CD4-positive, alpha-beta T cell treated with Interleukin-15 for 1 hour (primary cell): Measurements from ENCODE around the gene STX18.

Experiments
- DNase-seq: peaks from one replicate; pipeline ENCODE4 v3.0.0-alpha.2; 2020

The STX18 gene

DNA sequence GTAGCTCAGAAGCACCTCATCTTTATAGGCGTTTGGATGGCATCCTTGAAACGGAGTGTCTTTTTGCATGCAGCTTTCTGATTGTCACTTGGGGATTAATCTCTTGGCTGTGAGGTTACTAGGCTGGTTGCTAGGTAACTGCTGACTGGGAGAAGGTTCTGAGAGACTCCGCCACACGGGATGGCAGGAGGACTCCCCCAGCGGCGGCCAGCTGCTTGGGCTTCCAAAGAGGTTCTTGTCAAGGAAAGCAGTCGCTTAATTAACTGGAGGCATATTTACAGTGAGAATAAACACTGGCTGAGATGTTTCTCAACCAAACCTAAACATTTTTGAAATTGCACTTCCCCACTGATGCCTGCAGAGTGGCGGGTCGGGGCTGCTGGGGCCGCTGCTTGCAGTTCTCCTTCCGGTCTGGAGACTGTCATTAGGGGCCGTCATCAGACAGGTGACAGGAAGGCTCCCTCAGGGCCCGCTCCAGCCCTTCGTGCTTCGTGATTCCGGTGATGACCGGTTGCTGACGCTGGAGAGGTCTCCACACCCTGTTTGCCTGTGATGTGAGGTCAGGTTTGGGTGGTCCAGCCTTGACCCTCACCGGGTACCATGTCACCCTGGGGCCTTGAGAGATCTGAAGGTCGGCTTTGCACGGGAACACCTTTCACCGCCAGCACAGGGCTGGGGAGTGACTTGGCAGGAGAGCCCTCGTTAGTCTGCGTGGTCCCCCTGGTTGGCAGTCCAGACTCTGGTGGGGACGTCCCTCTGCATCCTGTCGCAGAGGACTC is 145.8 kb downstream of the STX18 start:
- DNase-seq: no peak

DNA sequence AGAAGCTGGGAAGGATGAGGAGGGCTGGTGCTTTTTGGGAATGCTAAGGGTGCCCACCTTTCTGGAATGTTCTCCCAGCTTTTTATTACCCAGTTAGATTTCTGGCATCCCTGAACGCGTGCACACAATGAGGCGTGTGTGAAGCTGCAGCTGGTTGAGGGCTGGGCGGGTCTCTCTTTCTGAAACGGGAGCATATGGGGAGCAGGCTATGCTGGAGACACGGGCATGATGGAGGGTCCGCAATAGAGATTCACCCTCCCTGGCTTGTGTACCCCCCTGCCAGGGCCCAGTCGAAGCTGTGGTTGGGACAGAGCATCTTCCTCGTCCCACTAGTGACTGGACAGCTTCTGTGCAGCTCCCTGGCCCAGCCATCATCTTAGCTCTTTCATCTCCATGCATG is 146.5 kb downstream of the STX18 start:
- no peak for DNase-seq

GRCh38 chr4:4394644-4395043 is 147.2 kb downstream of the STX18 start:
- no peak for DNase-seq

DNA sequence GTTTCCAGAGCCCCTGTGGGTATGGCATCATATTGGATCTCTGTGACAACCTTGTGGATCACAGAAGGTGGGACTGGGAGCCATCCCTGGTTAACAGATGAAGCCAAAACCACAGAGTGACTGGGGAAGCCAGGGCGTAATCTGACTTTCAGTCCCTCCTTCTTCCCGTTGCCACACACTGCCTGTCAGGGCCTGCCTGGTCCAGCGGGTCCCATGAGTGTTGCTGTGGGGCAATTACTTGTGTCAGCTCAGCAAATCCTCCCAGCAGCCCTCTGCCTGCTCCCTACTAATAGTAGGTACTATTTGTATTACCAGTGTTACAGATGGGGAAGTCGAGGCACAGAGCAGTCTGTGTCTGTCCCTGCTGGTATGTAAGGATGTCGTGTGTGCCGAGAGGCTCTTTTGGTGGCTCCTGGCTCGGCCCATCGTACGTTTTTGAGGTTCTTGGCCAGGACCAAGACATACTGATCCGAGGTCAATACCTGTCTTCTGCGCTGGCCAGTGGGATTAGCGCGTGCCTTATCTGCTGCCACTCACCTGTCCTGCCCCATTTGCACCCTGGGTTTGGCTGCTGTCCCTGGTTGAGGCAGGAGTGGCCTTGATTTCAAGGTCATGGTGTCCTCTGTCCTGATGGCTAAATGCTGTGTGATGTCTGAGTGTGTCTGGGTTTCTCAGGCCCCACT is 149.2 kb downstream of the STX18 start:
- DNase-seq: no peak

DNA sequence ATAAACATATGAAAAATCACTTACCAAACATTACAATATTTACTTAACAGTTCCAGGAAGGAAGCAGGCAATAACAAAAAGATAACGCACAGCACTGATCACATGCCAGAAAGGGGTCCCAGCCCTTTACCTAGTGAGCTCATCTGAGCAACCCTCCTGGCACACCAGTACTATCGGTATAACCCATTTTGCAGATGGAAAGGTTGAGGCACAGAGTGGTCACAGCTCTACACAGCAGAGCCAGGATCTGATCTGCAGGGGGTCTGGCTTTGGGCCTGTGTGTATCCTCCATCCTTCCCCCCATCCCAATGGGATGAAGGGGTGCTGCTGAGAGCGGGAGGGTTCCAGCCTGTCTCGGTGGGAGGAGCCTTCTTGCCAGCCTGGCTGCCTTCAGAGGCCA is 150.0 kb downstream of the STX18 start:
- DNase-seq: no peak

DNA sequence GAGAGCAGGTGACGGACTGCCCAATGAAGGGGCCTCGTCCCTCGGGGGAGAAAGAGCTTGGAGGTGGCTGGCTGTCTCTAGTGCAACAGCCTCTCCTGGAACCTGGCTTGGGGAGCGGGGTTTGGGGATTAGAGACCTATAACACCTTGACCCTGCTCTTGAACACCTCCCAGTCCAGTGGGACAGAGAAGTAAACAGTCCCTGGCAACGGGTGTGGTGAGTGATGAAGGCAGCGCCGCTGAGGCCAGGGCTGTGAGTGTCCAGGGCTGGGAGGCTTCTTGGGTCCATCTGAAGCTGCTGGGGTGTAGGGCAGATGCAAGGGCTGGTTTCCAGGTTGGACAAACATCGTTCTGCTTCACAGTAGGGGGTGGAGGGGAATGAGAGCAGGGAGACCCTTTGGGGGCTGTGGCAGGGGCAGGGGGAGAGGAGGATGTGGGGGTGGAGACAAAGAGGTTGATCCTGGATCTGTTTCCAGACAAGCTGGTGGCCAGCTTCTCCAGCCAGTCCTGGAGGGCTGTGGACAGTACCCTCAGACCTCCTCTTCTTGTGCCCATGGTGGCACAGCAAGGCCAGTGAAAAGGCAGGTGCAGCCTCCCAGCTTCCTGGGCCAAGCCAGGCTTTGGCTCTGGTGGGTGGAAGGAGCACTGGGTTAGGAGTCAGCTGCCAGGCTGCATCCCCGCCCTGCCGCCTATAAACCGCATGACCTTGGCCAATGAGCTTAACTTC is 151.2 kb downstream of the STX18 start:
- no peak for DNase-seq

- DNase-seq: no peak
These were observed 151.8 kb downstream of the STX18 start for GRCh38 chr4:4390046-4390445.

GRCh38 chr4:4388836-4389575 is 152.8 kb downstream of the STX18 start:
- DNase-seq: no peak

GRCh38 chr4:4388311-4388790 is 153.5 kb downstream of the STX18 start:
- no peak for DNase-seq

GRCh38 chr4:4387531-4388310 is 154.1 kb downstream of the STX18 start:
- no peak for DNase-seq

- no peak for DNase-seq
These were observed 155.0 kb downstream of the STX18 start, which contains the start of gene NSG1 for GRCh38 chr4:4386736-4387392. Gene NSG1 (plus strand): TSS chr4:4387102. CDS start chr4:4387630, 528 bp downstream.

- no peak for DNase-seq
These were observed 155.5 kb downstream of the STX18 start for GRCh38 chr4:4386296-4386735.

DNA sequence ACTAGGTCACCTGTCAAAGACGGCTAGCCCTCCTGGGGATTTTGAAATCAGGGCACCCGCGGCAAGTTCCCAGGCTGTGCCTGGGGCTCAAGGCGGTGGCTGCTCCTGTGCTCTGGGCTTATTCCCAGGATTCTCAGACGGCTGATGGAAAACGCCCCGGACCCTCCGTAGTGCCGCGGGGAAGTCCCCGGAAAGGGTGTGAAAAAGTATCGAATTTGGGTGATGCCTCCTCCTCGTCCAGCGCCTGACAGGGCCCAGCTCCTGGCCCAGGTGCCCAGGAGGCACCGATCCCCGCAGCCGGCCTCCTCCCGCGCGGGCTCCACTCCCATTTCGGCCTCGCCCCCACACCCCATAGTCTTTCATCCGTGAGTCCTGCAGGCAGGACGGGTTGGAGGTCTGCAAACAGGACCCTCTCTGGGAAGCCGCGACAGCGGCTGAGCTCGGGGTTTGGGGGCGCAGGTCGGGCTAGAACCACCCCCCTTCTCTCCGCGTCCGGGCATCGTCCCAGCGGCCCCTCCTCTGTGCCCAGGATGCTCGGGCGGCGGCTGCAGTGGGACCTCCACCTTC is 156.0 kb downstream of the STX18 start:
- DNase-seq: no peak

DNA sequence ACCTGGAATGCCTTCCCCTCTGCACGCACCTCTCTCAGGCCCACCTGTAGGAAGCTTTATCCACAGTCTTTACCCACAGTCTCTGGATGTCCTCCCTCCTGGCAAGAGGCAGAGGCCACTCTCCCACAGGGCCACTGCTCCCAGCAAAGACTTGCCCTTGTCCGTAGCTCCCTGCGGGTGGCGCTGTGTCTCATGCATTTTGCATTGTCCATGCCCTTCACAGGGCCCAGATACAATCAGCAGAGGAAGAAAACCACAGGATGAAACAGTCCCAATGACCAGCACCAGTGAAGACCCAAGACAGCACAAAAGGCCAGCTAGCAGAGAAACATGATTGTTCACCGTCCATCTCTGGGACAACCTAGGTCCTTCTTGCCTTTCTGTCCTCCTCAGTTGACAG is 157.0 kb downstream of the STX18 start:
- no peak for DNase-seq

DNA sequence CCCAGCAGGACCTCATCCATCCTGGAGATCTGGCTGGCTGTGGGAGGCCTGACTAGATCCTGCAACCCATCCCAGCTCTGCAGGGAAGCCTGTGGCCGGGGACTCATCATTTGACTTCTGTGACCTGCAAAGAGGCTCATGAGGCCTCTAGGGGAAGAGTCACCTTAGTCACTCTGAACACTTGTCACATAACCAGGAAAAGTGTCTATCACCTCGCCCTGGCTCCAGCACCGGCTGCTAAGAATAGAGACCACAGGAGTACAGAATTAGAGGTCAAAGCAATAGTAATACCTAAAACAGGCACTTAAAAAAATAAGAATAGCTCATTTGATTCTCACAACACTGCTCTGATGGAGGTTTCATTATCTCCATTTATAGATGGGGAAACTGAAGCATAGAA is 158.8 kb downstream of the STX18 start:
- no peak for DNase-seq

DNA sequence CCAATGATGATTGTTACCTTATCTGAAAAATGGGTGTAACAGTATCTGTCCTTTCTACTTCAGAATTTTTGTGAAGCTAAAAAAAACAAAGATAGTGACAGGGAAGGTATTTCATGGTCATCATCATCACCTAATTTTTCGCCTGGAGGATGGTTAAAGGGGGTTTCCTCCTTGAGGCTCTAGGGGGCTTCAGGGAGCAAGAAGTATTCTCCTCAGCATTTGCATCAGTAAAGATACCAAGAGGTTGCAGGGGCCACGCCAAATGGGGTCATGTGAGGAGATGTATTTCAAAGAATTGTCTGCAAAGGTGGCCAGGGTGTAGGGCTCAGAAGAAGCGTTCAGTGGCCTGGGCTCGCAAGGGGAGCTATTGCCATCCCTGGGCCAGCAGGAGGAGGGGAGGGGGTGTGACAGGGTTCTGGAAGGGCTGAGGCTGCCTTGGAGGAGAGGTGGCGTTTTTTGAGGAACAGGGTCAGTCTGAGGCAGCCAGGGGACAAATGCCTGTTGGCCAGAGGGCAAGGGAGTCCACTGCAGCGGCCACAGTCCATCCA is 162.2 kb downstream of the STX18 start:
- no peak for DNase-seq

GRCh38 chr4:4377732-4378460 is 164.0 kb downstream of the STX18 start:
- no peak for DNase-seq

DNA sequence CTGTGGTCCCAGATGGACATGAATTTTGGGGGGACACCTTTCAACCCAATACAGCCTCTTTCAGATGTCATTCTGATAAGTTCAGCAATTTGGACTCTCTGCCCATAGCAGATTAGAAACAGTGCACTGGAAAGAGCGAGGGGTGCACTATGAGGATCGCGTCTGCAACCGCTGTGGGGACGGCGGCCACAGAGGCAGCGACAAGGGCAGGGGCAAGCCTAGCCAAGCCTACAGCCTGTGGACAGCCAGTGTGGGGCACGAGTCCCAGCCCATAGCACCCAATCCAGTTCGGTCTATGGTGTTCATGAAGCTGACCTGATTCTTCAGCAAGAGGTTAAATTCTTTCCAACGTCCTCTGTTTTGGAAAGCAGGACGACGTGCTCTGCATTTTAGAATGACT is 164.7 kb downstream of the STX18 start:
- DNase-seq: no peak

DNA sequence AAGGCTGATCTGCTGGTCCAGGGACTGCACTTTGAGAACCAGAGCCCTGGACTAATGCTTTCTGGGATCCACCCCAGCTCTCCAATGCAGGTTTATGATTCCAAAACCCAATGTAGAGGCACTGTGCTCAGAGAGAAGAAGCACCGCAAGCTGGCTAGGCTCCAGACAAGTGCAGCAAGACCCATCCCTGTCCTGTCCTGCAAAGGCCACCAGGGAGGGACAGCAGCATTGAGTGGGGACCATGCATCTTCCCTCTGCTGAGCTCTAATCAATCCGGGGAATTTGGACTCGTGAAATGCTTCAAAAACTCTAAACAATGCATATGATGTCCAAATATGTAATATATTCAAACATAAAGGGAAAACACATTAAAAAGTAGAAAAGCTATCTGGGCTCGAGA is 165.8 kb downstream of the STX18 start:
- DNase-seq: no peak
